Left lobe of liver (tissue), 2 donors: Measurements from ENCODE around the gene OR52I1. TPM values are rescaled to one million over a fixed set of nuclear protein-coding genes. Genes with fewer than 3 reads are reported as not detected.

ENCODE experiments used
- ATAC-seq: fragments of 200-7000 bp; cut with Tn5 transposase; one replicate; pipeline ENCODE4 v1.9.1; 2020; ENCODE audit warnings: mild to moderate bottlenecking, moderate library complexity
- DNase-seq: peaks from one replicate; pipeline ENCODE4 v3.0.0-alpha.2; 2020; ENCODE audit warnings: low spot score
- total RNA-seq: library from RNA; stranded (reverse); gene quantifications from one replicate; pipeline ENCODE4 v1.2.1, GENCODE V29; 2021
- donor health status: DM: no; HTN: no; CAD: no; lungs with moderate emphysema.
- donor health status: DM: no; HTN: yes; CAD: no.

OR52I1 gene, protein sequence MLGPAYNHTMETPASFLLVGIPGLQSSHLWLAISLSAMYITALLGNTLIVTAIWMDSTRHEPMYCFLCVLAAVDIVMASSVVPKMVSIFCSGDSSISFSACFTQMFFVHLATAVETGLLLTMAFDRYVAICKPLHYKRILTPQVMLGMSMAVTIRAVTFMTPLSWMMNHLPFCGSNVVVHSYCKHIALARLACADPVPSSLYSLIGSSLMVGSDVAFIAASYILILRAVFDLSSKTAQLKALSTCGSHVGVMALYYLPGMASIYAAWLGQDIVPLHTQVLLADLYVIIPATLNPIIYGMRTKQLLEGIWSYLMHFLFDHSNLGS
- total RNA-seq: not detected

DNA sequence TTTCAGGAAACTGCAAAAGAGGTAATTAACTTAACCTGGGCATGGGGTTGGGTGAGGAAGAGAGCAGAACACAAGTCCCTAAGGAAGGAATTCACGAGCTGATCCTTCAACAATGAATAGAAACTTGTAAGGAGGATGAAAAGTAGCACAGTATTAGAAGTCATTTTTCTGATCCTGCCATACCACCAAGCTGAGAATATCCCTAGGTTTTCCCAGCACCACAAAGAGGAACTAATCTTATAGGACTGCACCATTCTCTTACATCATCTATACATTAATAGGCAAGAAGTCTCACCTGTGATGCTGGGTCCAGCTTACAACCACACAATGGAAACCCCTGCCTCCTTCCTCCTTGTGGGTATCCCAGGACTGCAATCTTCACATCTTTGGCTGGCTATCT lies at the start of gene OR52I1:
Gene OR52I1 (plus strand): TSS at position 301 of the 400 bp plus-strand sequence. CDS start 0 bp downstream, at position 301.
- ATAC-seq (no peak), DNase-seq (no peak)

DNA sequence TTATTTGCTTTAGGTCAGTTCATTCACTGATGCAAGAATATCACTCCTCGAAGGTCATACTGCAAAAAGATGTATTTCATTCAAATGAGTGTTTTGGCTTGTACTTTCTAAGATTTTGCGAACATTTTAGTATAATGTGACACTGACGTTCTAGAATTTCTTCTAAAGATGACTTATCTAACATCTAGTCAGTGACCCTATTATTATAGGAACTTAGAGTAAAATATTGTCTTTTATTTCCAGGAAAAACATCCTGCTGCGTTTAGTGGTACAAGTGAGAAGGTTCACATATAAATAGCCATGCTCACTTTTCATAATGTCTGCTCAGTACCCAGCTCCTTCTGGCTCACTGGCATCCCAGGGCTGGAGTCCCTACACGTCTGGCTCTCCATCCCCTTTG lies 48.9 kb upstream of the OR52I1 start, which contains the start of gene OR52M1:
Gene OR52M1 (plus strand): TSS at position 301 of the 400 bp plus-strand sequence. CDS start 0 bp downstream, at position 301.
- DNase-seq: no peak

DNA sequence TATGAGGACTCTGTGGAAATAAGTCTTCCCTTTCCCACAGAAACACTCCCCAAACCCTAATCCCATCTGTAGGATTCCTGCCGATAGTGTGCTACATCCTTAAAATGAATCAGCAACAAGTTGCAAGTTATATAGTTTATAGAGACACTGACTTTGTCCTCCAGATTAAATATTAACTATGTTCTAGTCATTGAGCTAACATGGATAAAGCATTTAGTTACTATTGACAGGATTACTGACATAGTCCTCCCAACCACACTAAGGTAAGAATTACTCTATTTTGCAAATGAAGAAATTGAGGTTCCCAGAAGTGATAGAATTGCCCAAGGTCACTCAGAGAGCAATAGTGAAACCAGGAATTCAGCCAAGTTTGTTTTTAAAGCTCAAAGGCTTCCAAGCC lies 47.0 kb upstream of the OR52I1 start:
- DNase-seq: no peak
- peak; percentile 90 for ATAC-seq

More for the DNA sequence above, 48.9 kb upstream of the OR52I1 start, which contains the start of gene OR52M1:
- ATAC-seq: no peak

DNA sequence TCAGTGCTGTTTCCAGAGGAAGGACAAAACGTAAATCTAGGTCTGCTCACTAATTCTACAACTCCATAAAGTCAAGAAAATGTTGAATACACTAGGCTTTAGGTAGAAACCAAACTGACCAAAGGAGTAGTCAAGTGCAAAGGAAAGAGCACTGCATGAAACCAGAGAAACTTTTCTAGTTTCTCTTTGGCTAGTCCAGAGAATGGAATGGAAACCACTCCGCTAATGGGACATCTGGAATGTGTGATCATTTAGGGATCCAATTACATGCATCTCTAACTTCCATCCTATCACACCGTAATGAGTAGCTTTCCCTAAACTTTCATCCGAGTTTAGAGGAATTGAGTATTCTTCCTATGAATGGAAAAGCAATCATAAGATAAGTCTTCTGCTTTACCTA lies 46.4 kb upstream of the OR52I1 start:
- ATAC-seq (peak; percentile 21), DNase-seq (no peak)

DNA sequence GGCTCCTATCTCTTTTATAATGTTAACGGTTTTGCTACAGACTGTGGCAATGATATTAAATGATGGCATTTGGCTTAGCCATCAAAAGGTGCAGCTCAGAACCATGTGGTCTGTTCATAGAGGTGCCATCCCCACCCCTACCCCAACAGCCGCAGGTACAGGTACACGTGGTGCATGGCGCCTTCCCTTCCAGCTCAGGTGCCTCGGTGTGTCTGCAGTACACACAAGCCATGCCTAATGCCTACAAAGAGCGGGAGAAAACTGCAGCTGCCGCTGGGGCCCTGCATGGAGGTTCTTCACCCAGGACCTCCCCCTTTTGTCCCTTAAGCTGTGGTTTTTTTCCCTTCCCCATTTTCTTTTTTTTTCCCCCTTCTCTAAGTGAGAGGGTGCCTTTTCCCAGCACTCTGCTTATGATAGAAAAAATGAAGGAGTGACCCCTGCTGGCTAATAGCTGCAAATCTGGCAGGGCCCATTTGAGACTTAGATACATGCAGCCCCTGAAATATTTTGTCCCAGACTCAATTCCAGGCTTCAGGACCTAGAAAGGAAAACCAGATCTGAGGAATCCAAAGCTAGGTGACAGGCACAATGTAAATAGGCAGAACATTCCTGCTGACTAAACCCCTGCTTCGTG lies 42.4 kb upstream of the OR52I1 start:
- ATAC-seq (peak; percentile 67), DNase-seq (no peak)

DNA sequence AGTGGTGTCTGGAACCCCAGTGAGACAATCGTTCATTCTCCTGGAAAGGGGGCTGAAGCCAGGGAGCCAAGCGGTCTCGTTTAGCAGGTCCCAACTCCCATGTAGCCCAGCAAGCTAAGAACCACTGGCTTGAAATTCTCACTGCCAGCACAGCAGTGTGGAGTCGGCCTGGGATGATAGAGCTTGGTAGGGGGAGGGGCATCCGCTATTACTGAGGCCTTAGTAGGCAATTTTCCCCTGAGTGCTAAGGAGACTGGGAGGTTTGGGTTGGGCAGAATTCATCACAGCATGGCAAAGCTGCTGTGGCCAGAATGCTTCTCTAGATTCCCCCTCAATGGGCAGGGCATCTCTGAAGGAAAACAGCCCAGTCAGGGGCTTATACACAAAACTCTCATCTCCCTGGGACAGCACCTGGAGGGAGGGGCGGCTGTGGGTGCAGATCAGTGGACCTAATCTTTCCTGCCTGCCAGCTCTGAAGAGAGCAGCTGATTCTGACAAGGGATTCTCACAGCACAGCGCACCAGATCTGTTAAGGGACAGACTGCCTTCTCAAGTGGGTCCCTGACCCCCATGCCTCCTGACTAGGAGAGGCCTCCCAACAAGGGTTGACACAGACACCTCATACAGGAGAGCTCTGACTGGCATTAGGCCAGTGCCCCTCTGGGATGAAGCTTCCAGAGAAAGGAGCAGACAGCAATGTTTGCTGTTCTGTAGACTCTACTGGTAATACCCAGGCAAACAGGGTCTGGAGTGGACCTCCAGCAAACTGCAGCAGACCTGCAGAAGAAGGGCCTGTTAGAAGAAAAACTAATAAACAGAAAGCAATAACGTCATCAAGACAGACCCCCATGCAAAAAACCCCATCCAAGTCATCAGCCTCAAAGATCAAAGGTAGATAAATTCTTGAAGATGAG lies 34.1 kb upstream of the OR52I1 start:
- DNase-seq (no peak), ATAC-seq (no peak)

DNA sequence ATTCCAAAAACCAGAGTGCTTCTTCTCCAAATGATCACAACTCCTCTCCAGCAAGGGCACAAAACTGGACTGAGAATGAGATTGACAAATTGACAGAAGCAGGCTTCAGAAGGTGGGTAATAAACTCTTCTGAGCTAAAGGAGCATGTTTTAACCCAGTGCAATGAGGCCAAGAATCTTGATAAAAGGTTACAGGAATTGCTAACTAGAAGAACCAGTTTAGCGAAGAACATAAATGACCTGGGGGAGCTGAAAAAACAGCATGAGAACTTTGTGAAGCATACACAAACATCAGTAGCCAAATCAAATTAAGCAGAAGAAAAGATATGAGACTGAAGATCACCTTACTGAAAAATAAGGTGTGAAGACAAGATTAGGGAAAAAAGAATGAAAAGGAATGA lies 33.4 kb upstream of the OR52I1 start:
- ATAC-seq (no peak), DNase-seq (no peak)

DNA sequence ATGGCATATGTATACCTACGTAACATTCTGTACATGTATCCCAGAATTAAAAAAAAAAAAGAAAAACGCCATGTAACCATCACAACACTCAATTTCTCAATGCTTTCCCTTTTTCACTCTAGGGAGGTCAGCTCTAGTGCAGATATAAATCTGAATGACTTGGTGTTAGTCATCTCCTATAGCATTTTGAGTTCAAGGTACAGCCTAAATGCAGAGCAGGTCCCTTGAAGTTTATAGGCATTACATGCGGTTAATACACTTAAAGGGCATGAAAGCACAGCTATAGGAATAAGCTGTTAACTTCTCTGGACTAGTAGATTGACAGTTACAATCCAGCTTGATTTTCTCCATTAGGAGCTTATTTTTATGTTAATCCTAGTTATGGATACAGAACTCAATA lies 28.5 kb upstream of the OR52I1 start:
- ATAC-seq: no peak
- DNase-seq: no peak

DNA sequence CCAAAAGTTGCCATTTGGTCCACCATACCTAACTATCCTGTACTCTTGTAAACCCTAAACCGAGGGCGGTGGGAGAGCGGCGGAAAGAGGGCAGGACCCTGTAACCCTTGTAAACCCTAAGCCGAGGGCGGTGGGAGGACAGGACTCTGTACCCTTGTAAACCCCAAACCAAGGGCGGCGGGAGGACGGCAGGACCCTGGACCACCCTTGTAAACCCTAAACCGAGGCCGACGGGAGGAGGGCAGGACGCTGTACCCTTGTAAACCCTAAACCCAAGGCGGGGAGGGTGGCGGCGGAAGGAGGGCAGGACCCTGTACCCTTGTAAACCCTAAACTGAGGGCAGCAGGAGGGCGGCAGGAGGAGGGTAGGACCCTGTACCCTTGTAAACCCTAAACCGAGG lies 24.8 kb upstream of the OR52I1 start:
- no peak for DNase-seq
- no peak for ATAC-seq

DNA sequence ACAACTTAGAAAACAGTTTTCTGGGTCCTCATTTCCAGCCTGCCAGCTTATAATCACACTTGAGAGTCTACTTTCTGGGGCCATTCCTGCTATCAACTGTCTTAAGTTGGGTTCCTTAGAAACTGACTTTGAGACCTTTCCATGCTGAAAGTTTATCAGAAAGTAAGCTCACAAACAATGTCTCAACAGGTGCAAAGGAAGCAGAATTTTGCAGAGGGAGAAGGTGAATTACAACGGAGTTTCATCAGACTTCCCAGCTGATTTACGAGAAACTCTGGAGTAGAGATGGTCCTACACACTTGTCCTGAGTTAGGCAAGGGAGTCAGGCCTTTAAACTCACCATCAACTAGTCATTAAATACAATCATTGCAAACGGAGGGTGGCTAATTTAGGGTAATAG lies 17.0 kb upstream of the OR52I1 start:
- DNase-seq: no peak
- no peak for ATAC-seq

DNA sequence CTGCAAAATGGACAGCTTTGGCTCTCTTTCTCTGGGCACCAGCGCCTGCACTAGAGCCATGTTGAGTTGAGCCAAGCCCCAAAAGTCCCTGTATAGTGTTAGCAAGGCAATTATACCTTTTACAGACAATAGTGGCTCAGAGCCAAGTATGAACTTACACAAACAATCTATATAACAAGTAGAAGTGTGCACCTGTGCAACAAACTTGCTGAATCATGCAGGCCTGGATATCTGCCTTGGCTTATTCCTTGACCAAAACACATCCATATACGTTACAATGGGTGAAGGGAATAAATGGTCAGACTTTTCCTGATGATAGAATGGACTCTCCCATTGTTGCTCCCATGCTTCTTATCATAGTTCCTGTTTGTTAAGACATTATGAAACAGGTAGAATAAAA lies 16.1 kb upstream of the OR52I1 start:
- ATAC-seq: no peak
- no peak for DNase-seq

DNA sequence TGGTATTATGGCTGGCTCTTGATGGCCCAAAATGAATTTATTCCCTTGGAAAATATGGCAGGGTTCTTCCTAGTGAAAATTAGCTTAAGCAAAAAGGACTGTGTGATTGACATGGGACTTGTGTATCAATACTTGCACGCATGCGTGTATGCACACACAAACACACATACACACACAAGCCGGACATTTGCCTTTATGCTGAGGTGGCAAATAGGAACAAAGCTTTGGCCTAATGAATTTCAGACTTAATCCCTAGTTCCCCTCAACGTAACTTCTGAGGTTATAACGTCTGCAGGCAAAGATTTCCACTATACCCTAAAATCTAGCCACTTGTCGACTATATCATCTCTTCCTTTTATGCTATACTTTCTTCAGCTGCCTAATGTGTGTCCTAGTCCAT lies 15.2 kb upstream of the OR52I1 start:
- no peak for ATAC-seq

DNA sequence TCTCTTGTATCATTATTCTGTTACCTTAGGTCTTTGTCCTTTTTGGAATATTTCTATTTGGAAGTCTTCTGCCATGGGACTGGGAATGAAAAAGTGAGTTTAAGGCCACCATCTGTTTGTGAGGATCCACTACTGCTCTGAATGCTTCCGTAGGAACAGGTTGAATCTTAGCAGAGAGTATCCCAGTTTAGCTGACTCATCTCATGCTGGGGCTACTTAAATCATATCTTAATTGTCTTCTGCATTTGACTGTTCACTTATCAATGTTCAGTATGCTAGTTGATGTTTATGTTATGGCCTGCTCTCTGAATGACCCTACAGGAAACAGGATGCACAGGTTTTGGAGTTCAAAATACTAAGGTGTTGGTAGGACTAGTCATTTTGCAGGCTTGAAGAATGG lies 13.7 kb upstream of the OR52I1 start:
- no peak for ATAC-seq
- DNase-seq: no peak

More for the DNA sequence above, 15.2 kb upstream of the OR52I1 start:
- no peak for DNase-seq

DNA sequence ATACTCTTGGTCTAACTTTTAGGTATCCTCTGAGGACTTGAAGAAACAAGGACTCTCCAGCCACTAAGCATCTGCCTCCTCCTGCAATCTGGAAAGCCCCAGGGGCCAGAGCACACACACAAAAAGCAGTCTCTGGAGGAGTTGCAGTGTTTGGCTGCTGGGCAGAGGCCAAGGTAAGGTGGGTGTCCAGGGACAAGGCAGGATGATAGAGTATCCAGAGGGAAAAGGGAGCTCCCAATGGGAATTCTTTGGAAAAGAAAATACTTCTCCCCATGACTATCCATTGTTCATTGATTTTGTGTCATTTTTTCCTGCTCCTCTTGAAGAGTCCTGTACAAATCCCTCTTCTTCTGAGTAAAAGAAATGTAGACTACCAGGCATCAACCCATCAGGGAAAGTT lies 12.4 kb upstream of the OR52I1 start, which contains the start of gene OR52I2:
Gene OR52I2 (plus strand): TSS at position 301 of the 400 bp plus-strand sequence.
- DNase-seq (no peak), ATAC-seq (no peak)

DNA sequence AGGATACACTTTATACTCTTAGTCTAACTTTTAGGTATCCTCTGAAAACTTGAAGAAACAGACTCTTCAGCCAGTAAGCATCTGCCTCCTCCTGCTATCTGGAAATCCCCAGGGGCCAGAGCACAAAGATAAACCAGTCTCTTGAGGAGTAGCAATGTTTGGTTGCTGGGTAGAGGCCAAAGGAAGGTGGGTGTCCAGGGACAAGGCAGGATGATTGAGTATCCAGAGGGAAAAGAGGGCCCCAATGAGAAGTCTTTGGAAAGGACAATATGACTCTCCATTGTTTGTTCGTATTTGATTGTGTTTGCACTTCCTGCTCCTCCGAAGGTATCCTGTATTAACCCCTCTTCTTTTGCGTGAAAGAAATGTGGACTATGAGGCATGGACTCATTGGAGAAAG lies 4.8 kb upstream of the OR52I1 start:
- DNase-seq (no peak), ATAC-seq (no peak)

DNA sequence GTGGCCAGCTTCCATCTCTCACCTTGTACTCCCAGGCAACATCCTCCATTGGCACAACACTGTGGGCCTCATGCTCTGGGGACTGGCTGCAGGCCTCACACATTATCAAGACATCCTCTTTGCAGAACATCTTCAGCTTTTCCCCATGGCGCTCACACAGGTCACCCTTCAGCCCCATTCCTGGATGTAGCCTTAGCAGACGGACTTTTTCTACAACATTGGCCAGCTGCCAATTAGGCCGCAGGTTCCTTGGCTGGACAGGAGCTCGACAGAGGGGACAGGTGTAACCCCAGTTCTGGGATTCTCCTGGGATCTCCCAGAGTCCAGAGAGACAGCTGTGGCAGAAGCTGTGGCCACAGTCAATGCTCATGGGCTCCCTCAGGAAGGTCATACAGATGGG lies 11.2 kb downstream of the OR52I1 start:
- no peak for ATAC-seq

DNA sequence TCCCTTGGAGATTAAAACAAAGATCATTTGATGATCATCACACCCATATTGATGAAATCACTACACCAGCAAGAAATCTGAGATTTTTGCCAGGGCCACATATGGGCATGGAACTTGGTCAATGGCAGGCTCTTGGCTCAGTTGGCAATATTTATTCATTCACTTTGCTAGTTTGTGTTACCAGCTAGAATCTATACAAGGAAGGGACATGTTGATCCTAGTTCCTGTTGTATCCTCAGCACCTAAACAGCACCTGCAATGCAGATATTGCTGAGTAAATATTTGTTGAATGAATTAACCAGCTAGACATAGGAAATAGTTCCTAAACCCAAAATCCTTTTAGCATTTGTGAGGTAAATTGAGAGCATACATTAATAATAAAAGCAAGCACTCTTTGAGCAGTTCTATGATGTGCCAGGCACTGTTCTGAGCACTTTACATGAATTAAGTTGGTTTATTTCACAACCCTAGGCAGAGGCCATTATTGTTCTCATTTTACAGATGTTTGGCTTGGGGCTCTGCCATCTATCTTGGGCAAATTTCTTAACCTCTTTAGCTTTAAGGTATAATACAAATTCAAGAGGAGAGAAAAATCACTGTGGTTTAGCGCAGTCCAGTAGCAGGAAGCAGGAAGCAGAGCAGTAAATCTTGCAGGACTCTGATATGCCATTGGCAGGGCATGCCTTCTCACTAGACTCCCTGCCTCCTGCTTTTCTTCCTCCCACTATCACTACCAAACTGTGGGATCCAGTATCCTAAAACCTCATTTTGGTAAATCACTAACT lies 12.6 kb downstream of the OR52I1 start:
- no peak for ATAC-seq
- DNase-seq: no peak

More for the DNA sequence above, 11.2 kb downstream of the OR52I1 start:
- no peak for DNase-seq

DNA sequence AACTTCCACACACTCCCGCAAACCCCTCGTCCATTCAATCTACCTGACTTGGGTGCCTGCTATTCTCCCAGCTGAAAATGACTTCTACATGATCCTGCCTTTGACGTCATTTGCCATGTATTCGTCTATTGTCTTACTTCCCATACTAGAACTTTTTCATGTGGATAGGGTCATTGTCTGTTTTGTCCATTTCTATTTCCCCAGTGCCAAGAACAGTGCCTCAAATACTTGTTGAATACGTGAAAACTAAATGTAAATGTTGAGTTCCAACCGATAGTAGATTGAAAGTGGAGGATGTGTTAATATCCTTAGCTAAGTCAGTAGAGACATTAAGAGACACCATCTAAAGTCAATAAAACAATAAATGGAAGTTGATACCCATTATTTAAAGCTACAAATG lies 13.3 kb downstream of the OR52I1 start:
- no peak for DNase-seq

DNA sequence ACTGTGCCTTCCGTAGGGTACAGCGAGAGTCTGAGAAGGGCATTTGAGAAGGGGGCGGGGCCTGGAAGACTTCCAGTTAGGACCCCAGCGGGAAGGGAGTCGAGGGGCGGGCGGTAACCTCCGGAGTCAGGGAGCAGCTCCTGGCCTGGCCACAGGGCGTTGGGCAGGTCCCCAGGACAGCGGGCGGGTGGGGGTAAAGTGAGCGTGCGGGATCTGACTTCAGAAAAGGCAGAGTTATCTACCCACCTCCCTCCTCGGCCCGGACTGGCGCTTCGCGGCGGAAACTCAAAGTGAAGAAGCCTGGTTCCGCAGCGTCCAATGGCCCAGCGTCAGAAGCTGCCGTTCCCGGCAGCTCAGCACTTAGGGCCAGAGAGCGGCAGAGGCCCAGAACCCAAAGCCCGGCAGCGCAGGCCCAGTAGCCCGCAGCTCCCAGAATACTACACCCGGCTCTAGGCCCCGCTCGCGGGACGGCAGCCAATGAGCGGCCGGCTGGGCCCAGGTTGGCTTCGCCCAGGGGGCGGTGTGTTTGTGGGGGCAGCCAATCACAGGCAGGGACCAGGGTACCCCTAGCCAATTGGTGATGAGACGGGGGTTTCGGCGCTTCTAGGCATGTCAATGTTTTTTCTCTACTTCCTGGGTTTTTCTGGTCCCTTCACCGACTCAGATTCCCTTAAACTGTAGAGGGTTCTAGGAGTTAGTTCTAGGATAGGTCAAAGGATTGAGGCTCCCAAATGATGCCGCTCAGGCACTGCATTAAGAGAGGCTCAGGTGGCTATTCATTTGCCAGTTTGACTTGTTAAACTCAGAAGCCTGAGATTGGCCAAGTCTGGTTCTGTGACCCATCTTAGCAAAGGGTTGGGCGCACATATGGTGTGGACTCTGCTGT lies 14.2 kb downstream of the OR52I1 start, which contains the start of gene TRIM68:
Gene TRIM68 (minus strand): TSS at position 451 of the 886 bp plus-strand sequence. CDS start 2,727 bp downstream, outside the sequence.
- peak; percentile 98 for DNase-seq
- peak; percentile 98 for ATAC-seq

More for the DNA sequence above, 13.3 kb downstream of the OR52I1 start:
- ATAC-seq: no peak
